Endodermal cell (in vitro differentiated cells): ENCODE measurements around the gene COL11A1. TPM values are rescaled to one million over a fixed set of nuclear protein-coding genes. Genes with fewer than 3 reads are reported as not detected.

Experiments used
- DNase-seq: peaks from one replicate; pipeline ENCODE4 v3.0.0-alpha.2; 2017
- H3K27ac ChIP-seq: 2 replicates; pipeline ENCODE4 v1.5.1; 2013; ENCODE audit warnings: mild to moderate bottlenecking, low read depth, low read length, moderate library complexity
- H3K27me3 ChIP-seq: 2 replicates; pipeline ENCODE4 v1.6.1; 2013; ENCODE audit warnings: mild to moderate bottlenecking, low read length, moderate library complexity; ENCODE audit not compliant: insufficient read depth, control insufficient read depth, poor library complexity, severe bottlenecking
- H3K36me3 ChIP-seq: 2 replicates; pipeline ENCODE4 v1.7.0; 2013; ENCODE audit warnings: mild to moderate bottlenecking, low read length, moderate library complexity; ENCODE audit not compliant: control insufficient read depth, insufficient read depth
- H3K4me1 ChIP-seq: one replicate; pipeline ENCODE4 v1.7.0; 2013; ENCODE audit warnings: low read length; ENCODE audit not compliant: control insufficient read depth, insufficient read depth
- H3K4me3 ChIP-seq: 2 replicates; pipeline ENCODE4 v1.5.1; 2013; ENCODE audit warnings: mild to moderate bottlenecking, low read length, moderate library complexity
- H3K9ac ChIP-seq: 2 replicates; pipeline ENCODE4 v1.6.1; 2013; ENCODE audit warnings: mild to moderate bottlenecking, low read length, moderate library complexity; ENCODE audit not compliant: poor library complexity, severe bottlenecking; ENCODE audit errors: extremely low read depth
- H3K9me3 ChIP-seq: 2 replicates; pipeline ENCODE4 v1.6.1; 2013; ENCODE audit warnings: mild to moderate bottlenecking, low read length, moderate library complexity; ENCODE audit not compliant: control insufficient read depth
- H3K27ac Mint-ChIP-seq: 2 replicates; pipeline ENCODE4 v1.8.0; 2020; ENCODE audit warnings: mixed read lengths
- H3K27me3 Mint-ChIP-seq: 2 replicates; pipeline ENCODE4 v1.8.0; 2021; ENCODE audit warnings: mild to moderate bottlenecking, mixed read lengths; ENCODE audit not compliant: insufficient read depth
- H3K36me3 Mint-ChIP-seq: 2 replicates; pipeline ENCODE4 v1.8.0; 2020; ENCODE audit warnings: low read depth, mixed read lengths
- H3K4me1 Mint-ChIP-seq: 2 replicates; pipeline ENCODE4 v1.8.0; 2020; ENCODE audit warnings: mixed read lengths
- H3K4me3 Mint-ChIP-seq: 2 replicates; pipeline ENCODE4 v1.8.0; 2020; ENCODE audit warnings: mild to moderate bottlenecking, moderate library complexity, mixed read lengths
- H3K9me3 Mint-ChIP-seq: 2 replicates; pipeline ENCODE4 v1.8.0; 2020; ENCODE audit warnings: mild to moderate bottlenecking, mixed read lengths
- WGBS, 2 experiments: methylation state at CpG; one replicate each; pipeline versions ENCODE4 v1.1.5 to v1.1.7; 2013; ENCODE audit warnings: missing lambda C conversion rate in 2 of 2, mixed read lengths in 1 of 2; ENCODE audit not compliant: insufficient coverage in 1 of 2, insufficient read length in 1 of 2; 5-methylcytosine and 5-hydroxymethylcytosine counted together
- total RNA-seq, 2 donors: library from RNA; stranded (reverse); fragmentation: NEBNext Ultra II Directional in 1 of 2; extraction: Animal tissue kit (Norgen Biotek cat#: 25700) in 1 of 2; gene quantifications; 2 replicates in 1 of 2; 3 replicates in 1 of 2; pipeline ENCODE4 v1.2.1, GENCODE V29; 2021
- TF ChIP-seq, protein P1 (sequence below): fragments of 200-600 bp; sonication (generic); conservative IDR thresholded peaks from 2 replicates; pipeline ENCODE4 v1.5.0; 2021; ENCODE audit warnings: antibody characterized with exemption, mild to moderate bottlenecking

COL11A1 gene
- total RNA-seq, 2 donors from 2014 or later, result 6.7 to 27.5 TPM

DNA sequence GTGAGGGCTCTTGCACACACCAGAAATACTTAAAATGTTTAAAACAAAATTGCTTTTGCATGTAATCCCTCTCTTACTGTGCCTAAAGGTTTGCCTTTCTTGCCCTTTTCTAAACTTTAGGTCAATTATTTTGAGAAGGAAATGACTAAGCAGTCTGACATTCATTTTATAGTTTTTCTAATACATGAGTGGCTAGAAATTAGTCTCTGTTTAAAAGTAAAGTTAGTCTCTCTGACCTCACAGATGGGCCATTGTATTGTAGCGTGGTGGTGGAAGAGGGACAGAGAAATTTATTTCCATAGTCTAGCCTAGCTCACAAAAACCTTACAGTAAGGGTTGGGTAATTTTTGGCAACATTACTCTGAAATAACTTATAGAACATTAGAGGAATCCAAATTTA lies 3.6 kb upstream of the COL11A1 start:
- H3K36me3 Mint-ChIP-seq, result no peaks in the 10 kb centered on the region
- Histone ChIP-seq H3K9me3 (no peaks in the 10 kb centered on the region), H3K4me3 (no peak overlapping the region), H3K9ac (no peak overlapping the region), H3K4me1 (peaks cover 5% of the 10 kb centered on the region), H3K36me3 (no peaks in the 10 kb centered on the region), H3K27ac (no peak overlapping the region), H3K27me3 (peaks cover 22% of the 10 kb centered on the region)
- TF ChIP-seq, protein P1, sequence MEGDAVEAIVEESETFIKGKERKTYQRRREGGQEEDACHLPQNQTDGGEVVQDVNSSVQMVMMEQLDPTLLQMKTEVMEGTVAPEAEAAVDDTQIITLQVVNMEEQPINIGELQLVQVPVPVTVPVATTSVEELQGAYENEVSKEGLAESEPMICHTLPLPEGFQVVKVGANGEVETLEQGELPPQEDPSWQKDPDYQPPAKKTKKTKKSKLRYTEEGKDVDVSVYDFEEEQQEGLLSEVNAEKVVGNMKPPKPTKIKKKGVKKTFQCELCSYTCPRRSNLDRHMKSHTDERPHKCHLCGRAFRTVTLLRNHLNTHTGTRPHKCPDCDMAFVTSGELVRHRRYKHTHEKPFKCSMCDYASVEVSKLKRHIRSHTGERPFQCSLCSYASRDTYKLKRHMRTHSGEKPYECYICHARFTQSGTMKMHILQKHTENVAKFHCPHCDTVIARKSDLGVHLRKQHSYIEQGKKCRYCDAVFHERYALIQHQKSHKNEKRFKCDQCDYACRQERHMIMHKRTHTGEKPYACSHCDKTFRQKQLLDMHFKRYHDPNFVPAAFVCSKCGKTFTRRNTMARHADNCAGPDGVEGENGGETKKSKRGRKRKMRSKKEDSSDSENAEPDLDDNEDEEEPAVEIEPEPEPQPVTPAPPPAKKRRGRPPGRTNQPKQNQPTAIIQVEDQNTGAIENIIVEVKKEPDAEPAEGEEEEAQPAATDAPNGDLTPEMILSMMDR, result no peak
- H3K27ac Mint-ChIP-seq, result no peak overlapping the region
- H3K4me3 Mint-ChIP-seq, result no peak overlapping the region
- peaks cover 23% of the 10 kb centered on the region for H3K4me1 Mint-ChIP-seq
- DNase-seq, result no peak
- 89 to 100% methylated on average over 1 of the region's 1 CpG for WGBS, 2 experiments
- no peaks in the 10 kb centered on the region for H3K9me3 Mint-ChIP-seq
- H3K27me3 Mint-ChIP-seq, result peaks cover 23% of the 10 kb centered on the region

DNA sequence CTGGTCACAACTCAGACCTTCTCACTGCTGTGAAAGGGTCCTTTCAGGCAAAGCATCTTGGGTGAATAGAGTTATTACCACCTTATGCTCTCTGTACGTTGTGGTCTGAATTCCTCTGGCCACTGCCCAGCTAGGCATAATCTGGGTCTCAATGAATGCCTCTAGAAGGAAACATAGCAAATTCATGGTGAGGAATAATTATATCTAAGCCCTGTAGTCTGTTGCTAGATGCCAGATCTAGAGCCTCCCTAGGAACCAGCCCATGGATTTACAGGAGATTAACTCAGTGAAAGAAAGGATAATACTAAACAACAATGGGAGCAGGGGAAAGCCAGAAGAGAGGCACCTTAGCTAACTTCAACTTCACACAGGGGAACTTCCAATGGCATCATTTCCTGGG lies 2.4 kb upstream of the COL11A1 start:
- no peak overlapping the region for H3K27ac ChIP-seq
- H3K4me1 ChIP-seq, result peaks cover 5% of the 10 kb centered on the region
- Mint-ChIP-seq H3K4me1 (peaks cover 23% of the 10 kb centered on the region), H3K4me3 (no peak overlapping the region), H3K27ac (no peak overlapping the region), H3K27me3 (peaks cover 29% of the 10 kb centered on the region), H3K9me3 (no peaks in the 10 kb centered on the region), H3K36me3 (no peaks in the 10 kb centered on the region)
- no peaks in the 10 kb centered on the region for H3K36me3 ChIP-seq
- H3K9me3 ChIP-seq, result no peaks in the 10 kb centered on the region
- no peak for DNase-seq
- TF ChIP-seq, protein P1, result no peak
- no peak overlapping the region for H3K9ac ChIP-seq
- peaks cover 22% of the 10 kb centered on the region for H3K27me3 ChIP-seq
- H3K4me3 ChIP-seq, result no peak overlapping the region
- WGBS, 2 experiments, result 0% methylated on average over 1 of the region's 1 CpG; no CpG with 5 or more reads in 1 of the 2 experiments

DNA sequence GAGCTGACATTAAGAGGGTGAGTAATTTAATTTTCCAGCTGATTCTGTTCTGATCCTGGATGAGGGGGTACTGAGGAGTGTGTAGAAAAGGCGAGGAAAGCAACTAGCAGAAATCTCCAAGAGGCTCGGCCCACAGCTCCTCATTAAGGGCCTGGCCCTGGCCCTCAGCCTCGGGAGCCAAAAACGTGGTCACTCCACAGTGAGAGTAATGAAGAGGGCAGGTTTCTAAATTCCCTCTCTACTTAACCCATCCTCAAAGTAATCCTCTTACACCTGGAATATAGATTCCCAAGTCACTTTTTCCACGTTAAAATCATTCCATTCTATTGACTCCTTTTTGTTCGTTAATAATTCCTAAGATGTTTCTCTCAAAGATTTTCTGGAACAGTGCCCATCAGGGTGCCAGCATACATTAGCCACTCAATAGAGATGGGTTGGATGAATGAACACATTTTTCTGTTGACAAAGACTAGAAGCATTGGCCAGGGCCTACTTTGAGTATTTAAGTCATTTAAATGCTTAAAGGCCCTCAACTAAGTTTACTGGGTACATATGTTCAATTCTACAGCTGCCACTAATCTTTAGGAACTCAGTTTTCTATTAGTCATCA lies 1.1 kb upstream of the COL11A1 start:
- Mint-ChIP-seq H3K27ac (no peak overlapping the region), H3K36me3 (no peaks in the 10 kb centered on the region), H3K4me3 (peak overlapping the region; percentile 75), H3K27me3 (peaks cover 29% of the 10 kb centered on the region), H3K4me1 (peaks cover 23% of the 10 kb centered on the region), H3K9me3 (no peaks in the 10 kb centered on the region)
- H3K9ac ChIP-seq, result no peak overlapping the region
- no peaks in the 10 kb centered on the region for H3K9me3 ChIP-seq
- TF ChIP-seq, protein P1, result no peak
- 0 to 66% methylated on average over 1 to 6 of the region's 6 CpGs for WGBS, 2 experiments
- H3K27ac ChIP-seq, result peak overlapping the region; percentile 26
- H3K4me1 ChIP-seq, result peaks cover 5% of the 10 kb centered on the region
- H3K4me3 ChIP-seq, result peak overlapping the region; percentile 80
- peaks cover 22% of the 10 kb centered on the region for H3K27me3 ChIP-seq
- DNase-seq, result no peak
- no peaks in the 10 kb centered on the region for H3K36me3 ChIP-seq
